Neural cell (in vitro differentiated cells): ENCODE data around the gene RNF187.

Experiments
- POLR2AphosphoS5 ChIP-seq: IDR thresholded peaks from 2 replicates; pipeline ENCODE4 v1.6.1; 2012
- TF ChIP-seq, protein P1 (sequence below): IDR thresholded peaks from 2 replicates; pipeline ENCODE4 v1.6.1; 2012; ENCODE audit warnings: borderline replicate concordance

DNA sequence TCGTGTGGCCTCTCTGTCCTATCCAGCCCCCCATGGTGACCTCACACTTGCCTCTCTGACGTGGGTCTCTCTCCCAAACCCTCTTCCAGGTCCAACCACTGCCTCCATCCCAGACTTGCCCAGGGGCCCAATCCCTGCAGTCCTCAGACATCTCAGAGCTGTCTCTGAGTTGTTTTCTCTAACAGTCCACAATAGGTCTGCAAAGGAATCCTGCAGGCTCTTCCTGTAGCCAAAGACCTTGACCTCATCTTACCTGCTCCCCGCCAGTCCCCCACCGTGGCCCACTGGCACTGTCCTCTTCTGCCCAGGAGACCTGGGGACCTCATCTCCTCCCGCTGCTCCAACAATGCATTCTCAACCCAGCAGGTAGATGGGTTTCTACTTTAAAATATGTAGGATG, 10.0 kb downstream of the RNF187 start:
- TF ChIP-seq, protein P1, sequence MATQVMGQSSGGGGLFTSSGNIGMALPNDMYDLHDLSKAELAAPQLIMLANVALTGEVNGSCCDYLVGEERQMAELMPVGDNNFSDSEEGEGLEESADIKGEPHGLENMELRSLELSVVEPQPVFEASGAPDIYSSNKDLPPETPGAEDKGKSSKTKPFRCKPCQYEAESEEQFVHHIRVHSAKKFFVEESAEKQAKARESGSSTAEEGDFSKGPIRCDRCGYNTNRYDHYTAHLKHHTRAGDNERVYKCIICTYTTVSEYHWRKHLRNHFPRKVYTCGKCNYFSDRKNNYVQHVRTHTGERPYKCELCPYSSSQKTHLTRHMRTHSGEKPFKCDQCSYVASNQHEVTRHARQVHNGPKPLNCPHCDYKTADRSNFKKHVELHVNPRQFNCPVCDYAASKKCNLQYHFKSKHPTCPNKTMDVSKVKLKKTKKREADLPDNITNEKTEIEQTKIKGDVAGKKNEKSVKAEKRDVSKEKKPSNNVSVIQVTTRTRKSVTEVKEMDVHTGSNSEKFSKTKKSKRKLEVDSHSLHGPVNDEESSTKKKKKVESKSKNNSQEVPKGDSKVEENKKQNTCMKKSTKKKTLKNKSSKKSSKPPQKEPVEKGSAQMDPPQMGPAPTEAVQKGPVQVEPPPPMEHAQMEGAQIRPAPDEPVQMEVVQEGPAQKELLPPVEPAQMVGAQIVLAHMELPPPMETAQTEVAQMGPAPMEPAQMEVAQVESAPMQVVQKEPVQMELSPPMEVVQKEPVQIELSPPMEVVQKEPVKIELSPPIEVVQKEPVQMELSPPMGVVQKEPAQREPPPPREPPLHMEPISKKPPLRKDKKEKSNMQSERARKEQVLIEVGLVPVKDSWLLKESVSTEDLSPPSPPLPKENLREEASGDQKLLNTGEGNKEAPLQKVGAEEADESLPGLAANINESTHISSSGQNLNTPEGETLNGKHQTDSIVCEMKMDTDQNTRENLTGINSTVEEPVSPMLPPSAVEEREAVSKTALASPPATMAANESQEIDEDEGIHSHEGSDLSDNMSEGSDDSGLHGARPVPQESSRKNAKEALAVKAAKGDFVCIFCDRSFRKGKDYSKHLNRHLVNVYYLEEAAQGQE: no peak
- TF ChIP-seq POLR2AphosphoS5: no peak
